NCI-H2171 treated with DMSO at 0.1 percent for 48 hours (cell line): ENCODE measurements around the gene SLC24A2.
"Not testable (repeated sequence)": the region's sequence is repeated elsewhere in the genome, so short reads cannot be mapped to it uniquely, and the experiment has no call there.

Experiments used
- DNase-seq: peaks from one replicate; lab custom pipeline; 2025; lab: John Stamatoyannopoulos, UW

SLC24A2 gene

GRCh38 chr9:19788614-19789271 lies at the start of gene SLC24A2:
SLC24A2 (minus strand) TSS chr9:19789037.
- no peak for DNase-seq

GRCh38 chr9:19833331-19833730 lies 44.5 kb upstream of the SLC24A2 start:
- not testable (repeated sequence) for DNase-seq

GRCh38 chr9:19830796-19831195 lies 42.0 kb upstream of the SLC24A2 start:
- DNase-seq, result no peak

- peak; percentile 8 for DNase-seq
These were observed 39.8 kb upstream of the SLC24A2 start for GRCh38 chr9:19828576-19829109.

GRCh38 chr9:19816769-19817168 lies 27.9 kb upstream of the SLC24A2 start:
- no peak for DNase-seq

GRCh38 chr9:19812194-19812593 lies 23.4 kb upstream of the SLC24A2 start:
- no peak for DNase-seq

- no peak for DNase-seq
These were observed 20.8 kb upstream of the SLC24A2 start for GRCh38 chr9:19809422-19810269.

GRCh38 chr9:19807182-19807892 lies 18.5 kb upstream of the SLC24A2 start:
- no peak for DNase-seq

GRCh38 chr9:19804431-19804830 lies 15.6 kb upstream of the SLC24A2 start:
- DNase-seq, result no peak

- no peak for DNase-seq
These were observed 12.0 kb upstream of the SLC24A2 start for GRCh38 chr9:19800884-19801283.

GRCh38 chr9:19799784-19800183 lies 10.9 kb upstream of the SLC24A2 start:
- DNase-seq, result no peak

GRCh38 chr9:19788152-19788551 lies 685 bp downstream of the SLC24A2 start:
- DNase-seq, result peak; percentile 17

GRCh38 chr9:19787672-19788071 lies 1.2 kb downstream of the SLC24A2 start:
- DNase-seq, result no peak

- no peak for DNase-seq
These were observed 3.6 kb downstream of the SLC24A2 start for GRCh38 chr9:19785230-19785629.

GRCh38 chr9:19784136-19784535 lies 4.7 kb downstream of the SLC24A2 start:
- DNase-seq, result no peak

GRCh38 chr9:19783500-19783899 lies 5.3 kb downstream of the SLC24A2 start:
- no peak for DNase-seq

- DNase-seq, result no peak
These were observed 6.8 kb downstream of the SLC24A2 start for GRCh38 chr9:19782005-19782404.

- DNase-seq, result no peak
These were observed 7.6 kb downstream of the SLC24A2 start for GRCh38 chr9:19781240-19781639.

GRCh38 chr9:19771446-19771845 lies 17.4 kb downstream of the SLC24A2 start:
- DNase-seq, result no peak

- no peak for DNase-seq
These were observed 17.9 kb downstream of the SLC24A2 start for GRCh38 chr9:19770973-19771372.

- no peak for DNase-seq
These were observed 19.6 kb downstream of the SLC24A2 start for GRCh38 chr9:19769213-19769612.

GRCh38 chr9:19768798-19769197 lies 20.0 kb downstream of the SLC24A2 start:
- DNase-seq, result no peak

- DNase-seq, result no peak
These were observed 29.8 kb downstream of the SLC24A2 start for GRCh38 chr9:19759066-19759465.
